ENCODE results near the gene TOMM20.
"Not testable (repeated sequence)": the region's sequence is repeated elsewhere in the genome, so short reads cannot be mapped to it uniquely, and the experiment has no call there.

Gene TOMM20

DNA sequence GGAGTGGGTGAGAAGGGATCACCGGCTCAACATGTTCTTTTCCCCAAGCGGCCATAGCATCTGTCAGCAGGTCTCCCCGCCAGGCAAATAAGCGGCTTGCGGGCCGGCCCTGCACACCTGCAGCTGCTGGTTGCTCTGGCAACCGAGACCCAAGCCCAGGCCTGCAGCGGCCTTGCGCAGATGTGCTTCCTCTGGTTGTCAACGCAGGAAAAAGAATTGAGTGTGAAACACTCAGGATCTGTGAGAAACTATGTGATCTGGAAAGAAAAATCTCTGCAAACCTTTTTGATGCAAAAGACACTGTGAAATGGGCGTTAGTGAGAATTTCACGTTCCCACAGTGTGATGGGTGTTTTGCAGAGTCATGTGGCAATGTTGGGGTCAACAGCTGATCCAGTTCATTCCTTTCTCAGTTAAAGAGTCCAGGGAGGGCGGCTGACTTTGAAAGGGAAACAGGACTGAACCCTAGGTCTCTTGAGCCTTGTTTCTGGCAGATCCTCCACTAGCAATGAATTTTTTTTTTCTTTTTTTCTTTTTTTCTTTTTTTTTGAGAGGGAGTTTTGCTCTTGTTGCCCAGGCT, 28.4 kb downstream of the TOMM20 start:
- no peak for DNase-seq

DNA sequence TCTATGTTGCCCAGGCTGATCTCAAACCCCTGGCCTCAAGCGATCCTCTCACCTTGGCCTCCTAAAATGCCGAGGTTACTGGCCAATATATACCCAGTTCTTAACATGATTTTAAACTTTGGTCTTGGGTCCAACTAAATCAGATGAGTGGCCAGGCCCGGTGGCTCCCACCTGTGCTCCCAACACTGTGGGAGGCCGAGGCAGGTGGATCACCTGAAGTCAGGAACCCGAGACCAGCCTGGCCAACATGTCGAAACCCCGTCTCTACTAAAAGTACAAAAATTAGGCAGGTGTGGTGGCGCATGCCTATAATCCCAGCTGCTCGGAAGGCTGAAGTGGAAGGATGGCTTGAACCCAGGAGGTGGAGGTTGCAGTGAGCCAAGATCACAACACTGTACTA, 29.6 kb downstream of the TOMM20 start:
- no peak for DNase-seq

DNA sequence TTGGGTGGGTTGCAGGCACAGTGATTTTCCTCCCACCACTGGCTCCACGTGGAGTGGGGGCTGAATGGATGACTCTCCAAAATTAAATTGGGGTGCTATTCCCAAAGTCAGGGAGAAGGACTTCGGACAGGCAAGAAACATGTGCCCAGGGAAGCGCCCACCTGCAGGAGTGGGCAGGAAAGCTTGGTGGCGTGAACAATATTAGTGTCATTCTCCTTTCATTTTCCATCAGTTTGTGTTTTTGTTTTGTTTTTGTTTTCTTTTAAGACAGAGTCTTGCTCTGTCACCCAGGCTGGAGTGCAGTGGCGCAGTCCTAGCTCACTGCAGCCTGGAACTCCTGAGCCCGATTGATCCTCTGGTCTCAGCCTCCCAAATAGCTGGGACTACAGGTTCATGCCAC, 30.1 kb downstream of the TOMM20 start:
- no peak for DNase-seq

DNA sequence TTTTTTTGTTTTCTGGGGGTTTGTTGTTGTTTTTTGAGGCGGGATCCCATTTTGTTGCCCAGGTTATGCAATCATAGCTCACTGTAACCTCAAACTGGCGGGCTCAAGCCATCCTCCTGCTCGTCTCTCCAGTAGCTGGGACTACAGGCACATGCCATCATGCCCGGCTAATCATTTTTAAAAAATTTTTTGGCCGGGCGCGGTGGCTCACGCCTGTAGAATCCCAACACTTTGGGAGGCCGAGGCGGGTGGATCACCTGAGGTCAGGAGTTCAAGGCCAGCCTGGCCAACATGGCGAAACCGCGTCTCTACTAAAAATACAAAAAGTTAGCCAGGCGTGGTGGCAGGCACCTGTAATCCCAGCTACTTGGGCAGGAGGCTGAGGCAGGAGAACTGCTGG, 31.1 kb downstream of the TOMM20 start:
- not testable (repeated sequence) for DNase-seq

DNA sequence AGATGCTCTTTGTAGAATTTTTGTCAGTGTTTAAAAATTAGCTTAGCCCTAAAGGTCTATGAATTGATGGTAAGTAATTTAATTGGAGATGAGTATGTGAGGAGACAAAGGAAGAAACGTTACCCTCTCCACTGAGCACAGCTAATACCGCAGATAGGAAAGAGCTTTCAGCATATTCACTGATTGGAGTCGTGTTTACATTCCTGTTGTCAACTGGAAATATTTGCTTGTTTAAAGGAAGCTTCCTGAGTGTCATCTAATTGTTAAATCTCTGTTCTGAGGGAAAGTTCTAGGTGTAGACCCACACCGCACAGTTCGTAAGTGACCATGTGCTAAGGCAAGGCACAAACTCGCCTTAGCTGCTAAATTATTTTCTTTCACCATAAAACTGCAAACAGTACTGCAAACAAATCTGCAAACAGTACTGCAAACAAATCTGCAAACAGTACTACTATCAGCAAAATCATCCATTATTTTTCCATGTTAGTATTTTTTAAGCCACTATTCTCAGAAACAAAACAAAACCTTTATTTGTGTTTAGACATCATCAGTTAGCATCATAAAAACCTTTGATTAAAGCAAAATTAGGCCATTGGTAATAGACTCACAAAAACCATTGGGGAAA, 32.6 kb downstream of the TOMM20 start:
- DNase-seq, result no peak

DNA sequence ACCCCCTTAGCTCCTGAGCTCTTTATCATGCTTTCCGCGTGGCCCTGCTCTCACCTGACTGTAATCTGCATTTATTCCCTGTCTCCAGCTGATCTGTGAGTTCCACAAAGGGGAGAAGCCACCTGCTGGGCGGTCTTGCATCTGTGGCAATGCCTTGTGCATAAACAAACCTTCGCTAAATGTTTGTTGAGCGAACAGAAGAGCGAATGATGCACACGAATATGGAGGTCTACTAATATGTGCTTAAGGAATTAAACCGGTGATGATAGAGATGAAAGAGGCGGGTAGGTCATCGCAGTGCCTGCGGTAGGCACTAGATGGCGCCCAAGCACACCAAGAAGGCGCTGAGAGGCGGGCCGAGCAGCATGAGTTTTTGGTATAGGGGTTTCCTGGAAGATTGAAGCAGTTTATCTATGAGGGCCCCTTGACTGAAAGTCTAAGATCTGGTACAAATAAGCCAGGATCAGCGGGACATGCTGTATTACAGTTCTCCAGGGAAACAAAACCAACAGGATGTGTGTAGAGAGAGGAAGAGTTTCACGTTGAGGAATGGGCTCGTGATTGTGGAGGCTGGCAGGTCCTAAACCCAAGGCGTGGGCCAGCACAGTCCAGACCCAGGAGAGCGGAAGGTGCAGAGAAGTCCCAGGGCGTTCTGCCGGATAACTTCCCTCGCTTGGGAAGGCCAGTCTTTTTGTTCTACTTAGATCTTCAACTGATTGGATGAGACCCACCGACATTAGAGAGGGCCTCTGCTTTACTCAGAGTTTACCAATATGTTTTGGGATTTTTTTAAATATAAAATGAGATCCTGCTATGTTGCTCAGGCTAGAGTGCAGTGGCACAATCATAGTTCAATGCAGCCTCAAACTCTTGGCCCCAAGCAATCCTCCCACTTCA, 34.7 kb downstream of the TOMM20 start:
- peak; percentile 86 for DNase-seq

DNA sequence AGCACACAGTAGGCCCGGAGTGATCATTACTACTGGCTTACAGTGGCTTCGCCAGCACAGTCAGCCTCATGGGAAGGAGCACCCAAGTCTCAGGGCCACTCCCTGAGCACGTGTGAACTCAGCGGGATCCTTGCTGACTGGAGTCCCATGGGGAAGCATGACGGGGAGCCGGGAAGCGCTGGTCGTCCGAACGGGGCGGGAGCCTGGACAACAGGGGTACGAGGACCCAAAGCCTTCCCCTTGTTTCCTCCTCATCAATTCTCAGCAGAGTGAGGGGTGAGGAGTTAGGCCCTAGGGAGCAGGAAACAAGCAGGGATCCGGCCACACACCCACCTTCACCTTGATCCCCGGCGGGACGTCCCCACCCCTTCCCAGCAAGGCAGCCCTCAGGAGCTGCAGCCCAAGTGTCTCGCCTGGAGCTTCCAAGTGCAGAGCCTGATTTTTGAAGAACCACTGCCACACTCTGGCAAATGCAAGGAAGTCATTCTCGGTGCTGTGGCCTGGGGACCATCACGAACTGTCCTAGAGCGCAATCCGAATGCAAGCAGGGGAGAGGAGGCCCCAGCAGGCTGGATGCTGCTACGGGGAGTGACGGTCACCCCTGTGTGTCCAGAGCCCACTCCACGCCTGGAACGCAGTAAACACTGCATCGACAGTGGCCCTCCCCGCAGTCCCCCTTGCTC, 35.5 kb downstream of the TOMM20 start:
- no peak for DNase-seq

DNA sequence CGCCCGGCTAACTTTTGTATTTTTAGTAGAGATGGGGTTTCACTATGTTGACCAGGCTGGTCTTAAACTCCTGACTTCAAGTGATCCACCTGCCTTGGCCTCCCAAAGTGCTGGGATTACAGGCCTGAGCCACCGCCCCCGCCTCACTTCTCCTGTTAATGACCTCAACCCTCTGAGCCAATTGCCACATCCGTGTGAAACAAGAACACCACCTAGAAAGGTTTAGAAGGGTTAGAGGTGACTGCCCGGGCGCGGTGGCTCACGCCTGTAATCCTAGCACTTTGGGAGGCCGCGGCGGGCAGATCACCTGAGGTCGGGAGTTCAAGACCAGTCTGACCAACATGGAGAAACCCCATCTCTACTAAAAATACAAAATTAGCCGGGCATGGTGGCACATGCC, 36.2 kb downstream of the TOMM20 start:
- not testable (repeated sequence) for DNase-seq

DNA sequence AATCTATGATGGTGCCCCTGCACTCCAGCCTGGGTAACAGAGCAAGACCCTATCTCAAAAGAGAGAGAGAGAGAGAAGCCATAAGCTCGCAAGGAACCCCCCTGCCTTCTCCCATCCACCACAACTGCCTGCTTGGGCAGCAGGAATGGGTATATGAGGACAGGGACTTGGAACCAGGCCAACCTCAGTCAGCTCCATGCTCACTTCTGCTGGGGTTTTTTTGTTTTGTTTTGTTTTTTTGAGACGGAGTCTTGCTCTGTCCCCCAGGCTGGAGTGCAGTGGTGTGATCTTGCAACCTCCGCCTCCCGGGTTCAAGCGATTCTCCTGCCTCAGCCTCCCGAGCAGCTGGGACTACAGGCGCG, 36.6 kb downstream of the TOMM20 start:
- not testable (repeated sequence) for DNase-seq

DNA sequence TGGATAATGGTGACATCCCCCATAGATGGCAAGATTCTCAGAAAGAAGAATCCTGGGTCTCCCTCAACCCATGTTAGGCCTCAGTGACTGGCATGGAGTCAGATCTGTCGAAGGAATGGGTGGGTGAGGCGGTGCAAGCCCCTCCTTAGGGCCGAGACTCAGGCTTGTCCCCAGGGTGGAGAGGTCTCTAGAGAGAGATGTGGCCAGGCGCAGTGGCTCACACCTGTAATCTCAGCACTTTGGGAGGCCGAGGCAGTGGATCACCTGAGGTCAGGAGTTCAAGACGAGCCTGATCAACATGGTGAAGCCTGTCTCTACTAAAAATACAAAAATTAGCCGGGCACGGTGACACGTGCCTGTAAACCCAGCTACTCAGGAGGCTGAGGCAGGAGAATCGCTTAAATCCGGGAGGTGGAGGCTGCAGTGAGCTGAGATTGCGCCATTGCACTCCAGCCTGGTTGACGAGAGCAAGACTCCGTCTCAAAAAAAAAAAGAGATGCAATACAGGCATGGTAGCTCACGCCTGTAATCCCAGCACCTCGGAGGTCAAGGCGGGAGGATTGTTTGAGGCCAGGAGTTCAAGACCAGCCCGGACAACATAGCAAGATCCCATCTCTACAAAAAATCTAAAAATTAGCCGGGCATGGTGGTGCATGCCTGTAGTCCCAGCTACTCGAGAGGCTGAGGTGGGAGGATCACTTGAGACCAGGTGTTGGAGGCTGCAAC, 37.2 kb downstream of the TOMM20 start:
- not testable (repeated sequence) for DNase-seq

DNA sequence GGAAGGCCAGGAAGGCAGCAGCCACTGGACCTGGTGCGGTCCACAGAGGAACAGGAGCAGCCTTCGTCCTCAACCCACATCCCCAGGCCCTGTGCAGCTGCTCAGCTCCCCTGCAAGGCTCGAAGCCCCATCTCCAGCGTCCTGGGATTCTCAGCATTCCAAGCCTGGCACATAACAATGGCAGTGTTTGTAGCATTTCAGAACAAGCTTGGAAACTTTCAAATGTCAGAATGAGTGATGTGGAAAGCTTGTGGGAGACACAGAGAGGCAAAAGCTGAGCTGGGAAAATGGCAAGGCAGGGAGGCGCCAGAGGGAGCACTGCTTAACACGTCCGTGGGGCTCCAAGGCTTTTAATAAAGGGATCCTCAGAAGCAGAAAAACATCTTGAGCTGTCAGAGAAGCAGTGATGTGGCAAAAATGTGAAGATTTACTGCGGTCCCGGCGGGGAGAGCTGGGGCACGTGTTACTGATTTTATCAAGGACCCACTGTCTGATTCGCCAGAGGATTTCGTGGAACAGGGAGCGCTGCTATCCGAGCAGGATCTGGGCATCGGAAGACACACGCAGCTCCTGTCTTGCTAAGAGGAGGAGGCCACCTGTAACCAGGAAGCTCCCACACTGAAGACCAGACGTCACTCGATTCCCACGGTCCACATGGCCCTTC, 38.1 kb downstream of the TOMM20 start:
- DNase-seq, result no peak

DNA sequence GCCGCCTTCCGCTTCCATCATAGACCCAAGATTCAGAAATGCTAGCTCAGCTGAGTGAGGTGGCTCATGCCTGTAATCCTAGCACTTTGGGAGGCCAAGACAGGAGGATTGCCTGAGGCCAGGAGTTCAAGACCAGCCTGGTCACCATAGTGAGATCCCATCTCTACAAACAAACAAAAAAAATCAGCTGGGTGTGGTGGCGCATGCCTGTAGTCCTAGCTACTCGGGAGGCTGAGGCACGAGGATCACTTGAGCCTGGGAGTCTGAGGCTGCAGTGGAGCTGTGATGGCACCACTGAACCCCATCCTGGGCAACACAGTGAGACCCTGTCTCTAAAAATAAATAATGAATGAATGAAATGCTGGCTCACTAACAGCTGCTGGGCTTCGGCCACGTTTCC, 39.7 kb downstream of the TOMM20 start:
- DNase-seq, result no peak

DNA sequence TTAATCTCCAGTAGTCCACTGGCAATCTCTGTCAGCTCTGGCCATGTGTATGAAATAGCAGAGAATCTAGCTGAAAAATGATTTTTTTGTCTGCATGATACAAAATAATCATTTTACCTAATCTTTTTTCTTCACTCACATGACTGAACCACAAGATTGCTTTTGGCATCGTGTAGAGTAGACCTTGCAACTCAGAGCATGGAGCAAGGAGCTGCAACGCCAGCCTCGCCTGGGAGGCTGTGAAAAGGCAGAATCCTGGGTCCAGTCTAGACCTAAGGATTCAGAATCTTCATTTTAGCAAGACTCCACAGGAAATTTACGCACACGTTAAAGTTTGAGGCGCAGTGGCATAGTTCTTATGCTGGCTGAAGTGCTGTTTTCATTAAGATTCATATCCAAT, 40.2 kb downstream of the TOMM20 start:
- DNase-seq, result no peak

DNA sequence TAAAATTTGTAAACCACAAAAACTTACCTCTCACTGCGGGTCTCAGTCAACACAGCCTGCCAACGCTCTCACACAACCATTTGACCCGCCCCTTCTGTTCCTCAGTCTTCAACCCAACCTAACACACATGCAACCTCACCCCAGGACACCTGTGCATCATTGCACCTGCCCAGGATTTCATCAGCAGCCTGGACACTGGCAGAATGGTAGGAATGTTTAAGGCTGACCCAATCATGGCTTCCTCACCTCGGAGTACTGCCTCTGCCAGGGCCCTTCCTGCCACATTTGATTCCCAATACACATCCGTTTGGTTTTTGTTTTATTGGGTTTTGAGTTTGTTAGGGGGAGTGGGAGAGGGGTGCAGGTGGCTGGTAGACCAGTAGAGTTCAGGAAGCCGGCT, 40.7 kb downstream of the TOMM20 start:
- DNase-seq, result no peak

DNA sequence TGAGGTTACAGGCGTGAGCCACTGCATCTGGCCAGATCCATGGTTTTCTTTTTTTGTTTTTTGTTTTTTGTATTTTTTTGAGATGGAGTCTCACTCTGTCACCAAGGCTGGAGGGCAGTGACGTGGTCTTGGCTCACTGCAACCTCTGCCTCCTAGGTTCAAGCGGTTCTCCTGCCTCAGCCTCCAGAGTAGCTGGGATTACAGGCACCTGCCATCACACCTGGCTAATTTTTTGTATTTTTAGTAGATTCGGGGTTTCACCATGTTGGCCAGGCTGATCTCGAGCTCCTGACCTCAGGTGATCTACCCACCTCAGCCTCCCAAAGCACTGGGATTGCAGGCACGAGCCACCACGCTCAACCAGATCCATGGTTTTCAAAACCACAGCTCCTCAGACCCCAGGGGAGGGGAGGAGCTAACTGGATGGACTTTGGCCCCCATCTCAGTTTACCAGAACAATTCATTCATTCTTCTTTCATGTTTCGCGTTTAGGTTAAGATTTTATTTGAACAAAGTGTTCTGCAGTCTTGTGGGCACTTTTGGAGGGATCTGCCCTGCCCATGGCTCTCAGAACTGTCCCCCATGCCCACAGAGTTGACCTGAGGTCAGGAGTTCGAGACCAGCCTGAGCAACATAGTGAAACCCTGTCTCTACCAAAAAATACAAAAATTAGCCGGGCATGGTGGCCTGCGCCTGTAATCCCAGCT, 43.1 kb downstream of the TOMM20 start:
- DNase-seq, result not testable (repeated sequence)

DNA sequence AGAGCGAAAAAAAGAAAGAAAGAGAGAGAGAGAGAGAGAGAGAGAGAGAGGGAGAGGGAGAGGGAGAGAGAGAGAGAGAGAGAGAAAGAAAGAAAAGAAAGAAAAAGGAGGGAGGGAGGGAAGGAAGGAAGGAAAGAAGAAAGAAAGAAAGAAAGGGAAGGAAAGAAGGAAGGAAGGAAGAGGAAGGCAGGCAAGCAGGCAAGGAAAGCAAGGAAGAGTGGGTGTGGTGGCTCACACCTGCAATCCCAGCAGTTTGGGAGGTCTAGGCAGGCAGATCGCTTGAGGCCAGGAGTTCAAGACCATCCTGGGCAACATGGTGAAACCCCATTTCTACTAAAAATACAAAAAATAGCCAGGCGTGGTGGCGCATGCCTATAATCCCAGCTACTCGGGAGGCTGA, 47.8 kb downstream of the TOMM20 start:
- not testable (repeated sequence) for DNase-seq

DNA sequence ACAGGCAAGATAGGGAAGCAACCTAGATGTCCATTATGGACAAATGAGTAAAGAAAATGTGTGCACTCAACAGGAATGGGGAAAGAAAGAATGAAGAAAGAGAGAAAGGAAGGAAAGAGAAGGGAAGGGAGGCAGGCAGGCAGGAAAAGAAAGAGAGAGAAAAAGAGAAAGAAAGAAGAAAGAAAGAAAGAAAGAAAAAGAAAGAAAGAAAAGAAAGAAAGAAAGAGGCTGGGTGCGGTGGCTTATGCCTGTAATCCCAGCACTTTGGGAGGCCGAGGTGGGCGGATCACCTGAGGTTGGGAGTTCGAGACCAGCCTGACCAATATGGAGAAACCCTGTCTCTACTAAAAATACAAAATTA, 48.4 kb downstream of the TOMM20 start:
- DNase-seq, result not testable (repeated sequence)

DNA sequence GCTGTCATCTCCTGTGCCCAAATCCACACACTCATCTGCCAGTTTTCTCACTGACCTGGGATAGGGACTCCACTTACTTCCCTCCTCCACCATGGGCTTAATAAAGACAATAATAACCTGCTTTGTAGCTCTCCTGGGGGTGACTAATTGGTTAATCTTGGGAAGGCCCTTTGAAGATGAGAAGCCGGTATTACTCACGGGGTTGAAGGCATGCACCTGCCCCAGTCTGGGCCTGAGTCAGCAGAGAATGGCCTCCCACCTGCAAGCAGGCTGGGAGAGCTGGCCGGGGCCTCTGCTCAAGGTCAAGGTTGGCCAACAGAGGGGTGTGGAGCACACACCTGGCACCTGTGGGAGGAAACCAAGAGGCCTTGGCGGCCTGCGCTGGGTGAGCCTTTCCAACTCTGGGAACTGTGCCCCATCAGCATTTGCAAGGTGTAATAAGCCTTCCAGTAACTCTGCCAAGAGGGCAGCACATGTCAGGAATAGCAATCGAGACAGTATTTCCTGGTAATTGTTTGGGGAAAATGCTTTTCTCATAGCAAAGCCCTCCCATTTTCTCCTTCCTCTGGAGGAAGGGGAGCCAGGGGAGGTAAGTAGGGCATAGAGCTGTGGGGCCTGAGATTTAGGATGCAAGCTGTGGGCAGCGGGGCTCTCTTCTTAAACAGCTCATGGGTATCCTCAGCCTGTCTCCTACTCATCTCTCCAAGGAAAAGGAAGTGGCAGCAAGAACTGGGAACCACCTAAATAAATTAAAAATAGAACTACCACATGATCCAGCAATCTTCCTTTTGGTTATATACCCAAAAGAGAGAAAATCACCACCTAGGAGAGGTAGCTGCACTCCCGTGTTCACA, 49.0 kb downstream of the TOMM20 start:
- DNase-seq, result peak; percentile 21

DNA sequence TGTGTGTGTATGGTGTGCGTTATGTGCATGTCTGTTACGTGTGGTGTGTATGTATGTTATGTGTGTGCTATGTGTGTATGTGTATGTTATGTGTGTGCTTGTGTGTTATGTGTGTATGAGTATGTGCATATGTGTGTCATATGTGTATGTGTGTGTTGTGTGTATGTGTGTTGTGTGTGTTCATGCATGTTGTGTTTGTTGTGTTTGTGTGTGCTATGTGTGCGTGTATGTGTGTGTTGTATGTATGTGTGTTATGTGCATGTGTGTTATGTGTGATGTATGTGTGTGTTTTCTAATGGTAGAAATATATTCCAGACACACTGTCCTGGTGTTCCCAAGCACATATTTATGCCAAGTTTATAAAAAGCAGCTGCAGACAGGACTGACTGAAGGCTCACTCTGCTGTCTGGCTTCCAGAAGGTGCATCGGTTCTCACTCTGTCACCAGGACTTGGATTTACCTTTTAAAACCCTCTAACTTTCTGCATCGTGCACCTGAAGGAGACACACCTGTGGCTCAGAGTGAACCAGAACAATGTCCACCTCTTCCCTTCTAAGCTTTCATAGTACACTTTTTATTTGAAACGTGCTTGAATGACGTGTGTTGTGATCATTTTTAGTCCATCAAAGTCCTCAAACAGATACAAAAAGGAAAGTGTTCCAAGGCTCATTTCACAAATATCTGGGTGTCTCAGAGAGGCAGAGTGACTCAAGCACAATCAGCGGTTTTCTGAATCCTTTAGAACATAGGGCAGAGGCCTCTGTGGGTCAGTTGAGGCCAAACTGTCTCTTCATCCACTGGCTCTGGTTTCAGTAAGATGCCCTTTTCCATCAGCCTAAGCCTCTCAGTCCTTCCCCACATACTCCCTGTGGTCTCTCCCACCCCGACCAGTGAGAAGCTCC, 49.9 kb downstream of the TOMM20 start:
- DNase-seq, result no peak

Measured in activated naive CD4-positive, alpha-beta T cell treated with Interleukin-2 at 50 U/mL for 16 hours (primary cell).